Hypothalamus (tissue), 51 donors: ENCODE results near the gene ARHGEF28.
A peak's percentile ranks its signal among the peaks of the same experiment; 100 is the strongest.

Experiments used
- DNase-seq, 51 donors: peaks; one replicate each; lab custom pipeline; 2025; lab: John Stamatoyannopoulos, UW

Gene ARHGEF28

DNA sequence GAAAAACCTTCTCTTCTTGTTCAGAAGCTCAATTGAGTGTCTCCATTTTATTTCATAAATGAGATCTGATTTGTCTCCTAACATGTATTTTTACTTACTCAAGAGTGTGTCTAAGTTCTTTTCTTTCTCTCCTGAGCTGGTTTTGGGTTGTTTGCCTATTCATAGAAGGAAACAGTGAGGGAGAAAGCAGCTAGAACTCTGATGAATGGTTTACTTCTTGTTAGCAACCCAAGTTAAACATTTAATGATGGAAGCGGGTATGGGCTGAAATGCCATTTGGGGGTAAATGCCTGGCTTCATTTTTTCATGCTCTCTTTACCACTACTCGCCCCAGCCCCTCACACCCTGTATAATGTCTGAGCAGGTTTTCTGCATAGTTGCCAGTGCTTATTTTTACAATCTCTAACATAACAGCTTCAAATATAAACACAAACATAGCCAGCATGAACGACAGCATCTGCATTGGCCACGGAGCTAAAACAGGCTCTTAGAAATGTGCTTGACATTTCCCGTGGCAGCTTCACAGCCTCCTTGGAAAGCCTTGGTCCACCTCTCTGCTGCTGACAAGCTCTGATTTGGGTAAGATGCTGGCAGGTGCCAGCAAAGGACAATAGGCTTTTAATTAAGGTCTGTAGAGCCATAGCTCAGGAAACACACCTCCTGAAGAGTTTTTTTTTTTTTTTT, 321.1 kb downstream of the ARHGEF28 start:
- peak in 1 of 51 donors; percentile 17 for DNase-seq

DNA sequence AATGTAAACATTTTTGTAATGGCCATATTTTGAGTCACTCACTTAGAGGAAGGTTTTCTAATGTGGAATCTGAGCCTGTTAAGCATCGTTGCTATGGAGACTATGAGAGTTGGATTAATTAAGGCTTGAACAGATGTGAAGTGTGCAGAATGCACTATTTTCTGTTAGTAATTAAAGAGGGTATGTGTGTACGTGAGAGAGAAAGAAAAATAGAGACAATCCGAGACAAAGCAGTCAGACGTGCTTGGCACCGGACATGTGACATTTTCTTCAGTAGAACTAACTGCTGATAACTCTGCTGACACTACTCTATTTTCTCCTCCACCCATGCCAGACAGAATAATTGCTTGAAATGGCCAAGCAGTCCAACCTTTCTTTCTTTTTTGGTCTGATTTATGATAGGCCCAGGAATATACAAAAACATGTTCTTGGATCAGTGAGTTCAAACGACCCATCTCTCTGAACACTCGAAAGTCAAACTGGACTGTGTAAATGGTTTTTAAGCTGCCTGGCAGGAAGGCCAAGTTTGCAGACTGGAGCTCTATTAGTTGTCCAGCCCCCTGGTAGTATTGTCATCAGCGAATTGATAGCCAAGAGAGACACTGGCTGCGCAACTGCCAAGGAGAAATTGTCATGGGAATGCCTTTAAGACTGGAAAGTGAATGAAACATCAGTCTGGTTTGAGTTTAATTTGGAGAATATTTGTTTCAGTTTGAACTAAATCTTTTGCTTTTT, 322.1 kb downstream of the ARHGEF28 start:
- peak in 1 of 51 donors; percentile 42 for DNase-seq

DNA sequence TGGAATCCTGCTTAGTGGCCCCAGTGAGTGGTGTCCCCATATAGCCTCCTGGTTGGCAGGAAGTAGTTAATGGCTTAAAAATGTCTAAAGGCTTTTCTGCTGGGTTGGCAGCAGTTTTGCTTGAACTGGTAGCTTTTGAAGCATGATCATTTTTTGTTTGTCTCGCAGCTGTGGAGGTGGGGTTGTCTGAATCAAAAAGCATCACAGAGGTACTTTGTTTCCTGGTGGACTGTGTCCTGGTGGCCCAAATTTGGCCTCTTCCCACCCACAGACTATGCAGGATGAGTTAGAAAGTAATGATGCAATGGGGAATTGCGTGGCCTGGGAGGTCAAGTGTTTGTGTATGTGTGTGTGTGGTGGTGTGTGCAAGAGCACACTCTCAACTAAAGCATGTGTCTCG, 322.7 kb downstream of the ARHGEF28 start:
- no peak for DNase-seq

DNA sequence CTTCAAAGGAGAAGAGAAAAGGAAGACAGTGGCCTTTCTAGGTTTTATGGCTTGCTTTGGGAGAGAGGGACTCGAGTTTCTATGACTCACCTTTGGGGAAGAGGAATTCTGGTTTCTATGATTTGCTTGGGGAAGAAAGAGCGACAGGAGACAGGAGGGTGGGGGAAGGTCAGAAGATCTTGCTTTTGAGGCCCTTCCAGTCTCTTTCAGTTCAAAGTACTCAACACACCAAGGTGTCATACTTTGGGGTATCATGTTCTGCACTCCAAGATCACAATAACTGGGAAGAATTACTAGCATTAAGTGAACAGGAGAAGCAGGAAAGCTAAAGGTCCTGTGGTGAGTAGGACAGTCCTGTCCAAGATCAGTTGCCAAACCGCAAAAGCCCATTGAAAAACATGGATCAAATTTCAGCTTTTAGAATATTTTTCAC, 324.5 kb downstream of the ARHGEF28 start:
- DNase-seq = no peak

DNA sequence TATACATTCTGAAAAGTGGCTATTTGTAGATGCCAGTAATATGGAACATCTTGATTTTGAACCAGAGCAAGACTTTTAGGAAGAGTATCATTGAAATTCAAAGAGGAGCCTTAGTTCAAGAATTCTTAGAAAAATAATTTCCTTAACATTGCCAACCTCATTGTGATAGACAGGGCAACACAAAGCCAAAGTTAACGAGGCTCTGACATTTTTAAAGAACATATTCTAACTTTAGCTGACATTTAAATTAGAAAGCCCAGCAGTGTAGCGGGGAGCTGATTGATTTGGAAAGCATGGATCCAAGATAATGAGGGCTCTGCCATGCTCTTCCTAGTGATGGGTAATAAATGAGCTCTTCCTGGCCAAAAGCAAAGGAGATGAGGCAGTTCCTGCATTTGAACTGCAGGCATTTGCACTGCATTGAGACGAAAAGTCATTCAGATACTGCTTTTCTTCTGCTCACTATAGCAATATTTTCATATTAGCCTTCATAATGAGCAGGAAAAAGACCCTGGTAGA, 325.0 kb downstream of the ARHGEF28 start:
- no peak for DNase-seq

GRCh38 chr5:73952872-73953271, 326.9 kb downstream of the ARHGEF28 start:
- no peak for DNase-seq

- no peak for DNase-seq
Observed at GRCh38 chr5:73954381-73954780, 328.4 kb downstream of the ARHGEF28 start.

- peak in 1 of 51 donors; percentile 38 for DNase-seq
Observed at GRCh38 chr5:73955271-73955846, 329.4 kb downstream of the ARHGEF28 start.

- DNase-seq = no peak
Observed at GRCh38 chr5:73957397-73958001, 331.5 kb downstream of the ARHGEF28 start.

DNA sequence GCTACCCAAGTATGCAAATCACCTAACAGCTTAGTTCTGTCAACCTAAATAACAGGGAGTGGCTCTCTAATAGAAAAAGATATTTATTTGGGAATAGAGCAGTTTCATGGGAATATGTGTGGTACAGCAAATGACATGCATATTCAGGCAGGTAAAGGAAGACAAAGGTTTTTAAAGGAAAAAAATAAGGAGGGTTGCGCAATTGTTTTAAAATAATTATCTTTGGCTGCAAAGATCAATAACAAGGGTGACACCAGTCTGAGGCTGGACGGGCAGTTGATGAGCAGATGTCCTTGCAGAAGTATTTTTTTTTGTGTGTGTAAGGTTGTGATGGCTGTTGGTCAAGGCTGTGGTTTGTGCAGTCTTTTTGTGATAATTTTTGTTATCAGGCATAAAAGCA, 332.0 kb downstream of the ARHGEF28 start:
- DNase-seq = no peak

GRCh38 chr5:73960023-73960422, 334.0 kb downstream of the ARHGEF28 start:
- DNase-seq = no peak

DNA sequence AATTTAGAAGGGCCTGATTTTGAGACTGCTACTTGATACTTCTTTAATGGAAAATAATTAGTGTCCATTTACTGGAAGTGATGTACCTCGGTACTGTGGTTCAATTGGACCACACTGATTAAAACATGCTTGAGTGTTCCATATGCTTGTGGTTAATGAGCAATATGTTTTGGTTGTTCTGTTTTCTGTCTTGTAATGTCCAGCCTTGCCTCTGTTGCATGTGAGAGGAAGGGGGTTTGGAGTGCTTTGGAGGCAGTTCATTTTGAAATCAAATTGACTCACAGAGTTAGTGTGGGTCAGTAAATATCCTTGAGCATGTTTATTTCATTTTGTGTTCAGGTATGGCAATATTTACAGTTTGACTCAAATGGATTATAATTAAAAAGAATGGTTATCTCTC, 334.4 kb downstream of the ARHGEF28 start:
- no peak for DNase-seq

- no peak for DNase-seq
Observed at GRCh38 chr5:73962801-73963425, 336.9 kb downstream of the ARHGEF28 start.

DNA sequence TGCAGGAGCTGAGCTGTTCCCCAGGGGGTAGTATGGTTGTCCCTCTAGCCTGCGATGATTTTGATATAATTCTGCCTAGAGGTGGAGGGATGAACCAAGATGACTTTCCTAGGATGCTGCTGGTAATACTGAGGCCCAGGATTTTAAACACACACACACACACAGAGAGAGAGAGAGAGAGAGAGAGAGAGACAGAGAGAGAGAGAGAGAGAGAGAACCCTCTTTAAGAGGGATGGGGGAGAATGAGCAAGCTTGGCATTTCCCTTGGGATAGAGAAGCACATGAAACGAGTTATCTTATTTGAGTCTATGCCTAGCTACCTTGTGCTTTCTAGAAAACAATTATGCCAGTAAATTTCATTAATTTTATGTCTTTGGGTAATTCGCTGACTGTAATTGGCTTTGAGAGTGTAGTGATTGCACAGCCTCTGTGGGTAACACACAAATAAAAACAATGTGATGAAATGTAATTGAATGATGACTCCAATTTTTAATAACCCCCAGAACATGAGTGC, 338.4 kb downstream of the ARHGEF28 start:
- no peak for DNase-seq

DNA sequence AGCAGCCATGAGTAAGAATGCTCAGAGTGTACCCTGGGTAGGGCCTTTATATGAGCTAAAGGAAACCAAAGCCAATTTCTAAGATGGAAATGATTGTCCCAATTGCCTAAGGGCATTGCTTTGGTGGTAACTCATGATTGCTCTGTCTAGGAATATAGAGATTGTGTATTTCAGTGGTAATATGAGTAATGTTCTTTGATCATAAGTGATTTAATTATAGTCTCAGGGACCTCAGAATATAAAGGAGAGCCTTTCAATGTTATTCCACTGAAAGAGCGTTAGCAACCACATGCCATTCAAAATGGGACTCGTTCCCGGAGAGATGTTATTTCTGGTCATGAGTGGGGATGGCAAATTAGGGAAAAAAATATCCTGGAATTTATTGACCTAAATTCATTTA, 340.5 kb downstream of the ARHGEF28 start:
- no peak for DNase-seq

DNA sequence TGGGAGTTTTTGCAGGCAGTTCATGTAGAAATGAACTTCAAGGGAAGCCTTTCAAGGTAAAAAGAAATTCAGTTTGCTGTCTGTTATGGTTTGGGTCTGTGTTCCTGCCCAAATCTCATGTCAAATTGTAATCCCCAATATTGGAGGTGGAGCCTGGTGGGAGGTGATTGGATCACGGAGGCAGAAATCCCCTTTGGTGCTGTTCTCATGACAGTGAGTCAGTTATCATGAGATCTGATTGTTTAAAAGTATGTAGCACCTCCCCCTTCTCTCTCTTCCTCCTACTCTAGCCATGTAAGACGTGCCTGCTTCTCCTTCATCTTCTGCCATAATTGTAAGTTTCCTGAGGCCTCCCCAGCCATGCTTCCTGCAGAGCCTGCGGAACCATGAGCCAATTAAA, 341.4 kb downstream of the ARHGEF28 start:
- DNase-seq = no peak

DNA sequence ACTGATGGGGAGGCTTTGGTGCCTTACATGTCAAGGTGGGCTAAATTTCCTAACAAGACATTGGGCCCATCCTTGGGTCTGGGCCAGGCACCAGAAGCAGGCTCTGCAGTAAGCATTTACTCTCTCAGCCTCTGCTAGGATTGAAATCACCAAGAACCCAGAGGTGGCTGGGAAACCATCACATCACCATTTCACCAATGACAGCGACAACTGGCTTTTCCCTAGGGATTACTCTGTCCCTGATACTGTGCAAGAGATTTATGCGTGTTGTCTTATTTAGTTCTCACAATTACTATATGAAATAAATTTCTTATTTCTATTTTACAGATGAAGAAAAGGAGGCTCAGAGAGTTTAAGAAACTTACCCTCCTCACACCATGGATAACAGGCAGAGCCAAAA, 342.2 kb downstream of the ARHGEF28 start:
- no peak for DNase-seq

- peak in 2 of 51 donors; percentile 18 to 34 for DNase-seq
Observed at GRCh38 chr5:73968729-73969128, 342.7 kb downstream of the ARHGEF28 start.

GRCh38 chr5:73969195-73970036, 343.4 kb downstream of the ARHGEF28 start:
- no peak for DNase-seq

DNA sequence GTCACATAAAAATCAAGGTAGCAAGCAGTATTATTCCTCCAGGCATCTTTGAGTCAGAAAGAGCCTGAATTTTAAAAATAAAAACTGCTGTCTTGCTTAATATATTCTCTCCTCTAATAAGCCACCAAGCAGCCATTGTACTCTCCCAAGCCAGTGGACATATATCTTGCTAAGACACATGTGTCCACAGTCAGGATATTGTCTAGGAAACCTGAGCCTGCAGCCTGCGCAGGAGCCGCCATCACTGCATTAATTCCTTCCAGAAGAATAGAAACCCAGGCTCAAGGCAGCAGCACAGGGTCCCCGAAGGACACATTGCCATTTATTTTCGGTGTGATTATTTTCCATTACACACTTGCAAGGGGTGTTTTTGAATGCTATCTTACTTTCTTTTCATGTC, 345.3 kb downstream of the ARHGEF28 start:
- DNase-seq = no peak
